DND-41 (cell line): ENCODE measurements around the gene PTOV1.

ENCODE experiments used
- ATAC-seq: fragments of 200-7000 bp; cut with Tn5 transposase; 3 replicates; pipeline ENCODE4 v1.9.1; 2021; ENCODE audit warnings: low read depth; ENCODE audit not compliant: insufficient read depth
- DNase-seq: peaks from one replicate; pipeline ENCODE4 v3.0.0-alpha.2; 2020
- H2AFZ ChIP-seq: 2 replicates; pipeline ENCODE4 v1.6.0; 2012; ENCODE audit warnings: low read depth, low read length
- H3K27ac ChIP-seq: 2 replicates; pipeline ENCODE4 v1.5.1; 2012; ENCODE audit warnings: low read length, inconsistent platforms
- H3K27me3 ChIP-seq: fragments of 200-600 bp; sonication (generic); 2 replicates; pipeline ENCODE4 v1.6.0; 2012; ENCODE audit warnings: low read length, mild to moderate bottlenecking, inconsistent platforms; ENCODE audit not compliant: insufficient read depth, poor library complexity
- H3K36me3 ChIP-seq: 2 replicates; pipeline ENCODE4 v1.5.1; 2012; ENCODE audit warnings: low read length, inconsistent platforms; ENCODE audit not compliant: insufficient read depth
- H3K4me1 ChIP-seq: 2 replicates; pipeline ENCODE4 v1.5.1; 2012; ENCODE audit warnings: mild to moderate bottlenecking, low read length; ENCODE audit not compliant: insufficient read depth
- H3K4me2 ChIP-seq: 2 replicates; pipeline ENCODE4 v1.6.0; 2012; ENCODE audit warnings: mild to moderate bottlenecking, moderate library complexity, low read length, inconsistent platforms; ENCODE audit not compliant: insufficient read depth
- H3K4me3 ChIP-seq, 2 experiments: fragments of 200-600 bp in 1 of 2; shearing (Covaris generic) in 1 of 2; 2 replicates each; pipeline ENCODE4 v1.5.1; 2012 to 2016; ENCODE audit warnings: inconsistent platforms in 2 of 2, low read length in 2 of 2, mild to moderate bottlenecking in 2 of 2, low read depth in 1 of 2, moderate library complexity in 1 of 2
- H3K79me2 ChIP-seq: 2 replicates; pipeline ENCODE4 v1.6.0; 2012; ENCODE audit warnings: low read length, inconsistent platforms; ENCODE audit not compliant: insufficient read depth
- H3K9ac ChIP-seq: 2 replicates; pipeline ENCODE4 v1.6.0; 2012; ENCODE audit warnings: low read depth, mild to moderate bottlenecking, inconsistent platforms, low read length, moderate library complexity
- H3K9me3 ChIP-seq: 2 replicates; pipeline ENCODE4 v1.5.1; 2012; ENCODE audit warnings: low read length, moderate library complexity, mild to moderate bottlenecking, inconsistent platforms; ENCODE audit not compliant: insufficient read depth, severe bottlenecking
- H4K20me1 ChIP-seq: 2 replicates; pipeline ENCODE4 v1.6.0; 2012; ENCODE audit warnings: low read length; ENCODE audit not compliant: insufficient read depth
- CTCF ChIP-seq: IDR thresholded peaks from 2 replicates; pipeline ENCODE4 v1.5.1; 2012; ENCODE audit warnings: borderline replicate concordance, low read length, moderate library complexity, mild to moderate bottlenecking; ENCODE audit not compliant: poor library complexity, severe bottlenecking; ENCODE audit errors: extremely low read depth
- EZH2 ChIP-seq: IDR thresholded peaks from 3 replicates; pipeline ENCODE4 v1.6.1; 2012; ENCODE audit warnings: borderline replicate concordance, low read depth, mild to moderate bottlenecking, moderate library complexity, low read length, inconsistent platforms; ENCODE audit not compliant: severe bottlenecking

Gene PTOV1

DNA sequence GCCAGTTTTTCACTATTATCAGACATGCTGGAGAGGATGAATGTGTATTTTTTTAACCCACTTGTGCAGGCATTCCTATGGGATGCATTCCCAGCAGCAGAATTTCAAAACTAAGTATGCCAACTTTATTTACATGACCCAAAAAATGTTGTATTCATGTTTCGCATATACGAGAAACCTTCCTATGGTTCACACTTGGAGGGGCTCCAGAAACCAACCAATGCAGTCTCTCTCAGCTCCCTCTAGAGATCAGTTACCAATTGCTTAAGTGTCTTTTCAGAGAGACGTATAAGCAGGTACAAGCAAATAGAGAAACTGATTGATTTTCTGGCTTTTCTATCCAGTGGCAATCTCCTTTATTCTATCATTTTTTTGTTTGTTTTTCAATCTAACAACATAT is 5.5 kb upstream of the PTOV1 start:
- Histone ChIP-seq H2AFZ (no peak overlapping the region), H4K20me1 (no peaks in the 10 kb centered on the region), H3K9ac (no peak overlapping the region), H3K4me3 (no peak overlapping the region), H3K27ac (no peak overlapping the region), H3K36me3 (peaks cover 7% of the 10 kb centered on the region), H3K27me3 (no peaks in the 10 kb centered on the region), H3K4me2 (no peak overlapping the region), H3K4me1 (peaks cover 25% of the 10 kb centered on the region), H3K9me3 (no peaks in the 10 kb centered on the region), H3K79me2 (peaks cover 11% of the 10 kb centered on the region; the same call in 1 of the 2 replicates)
- no peak for TF ChIP-seq CTCF
- no peak for TF ChIP-seq EZH2
- DNase-seq: no peak
- ATAC-seq: no peak

GRCh38 chr19:49846408-49846807 is 4.6 kb upstream of the PTOV1 start:
- ATAC-seq (no peak), DNase-seq (no peak)
- TF ChIP-seq EZH2 (no peak), CTCF (no peak)
- Histone ChIP-seq H3K4me1 (peaks cover 25% of the 10 kb centered on the region), H3K36me3 (0 out of 2 replicates have a peak, but pooled peaks cover 3% of the 10 kb centered on the region), H3K9me3 (no peaks in the 10 kb centered on the region), H3K4me2 (no peak overlapping the region), H3K79me2 (peaks cover 14% of the 10 kb centered on the region), H3K27ac (no peak overlapping the region), H4K20me1 (no peaks in the 10 kb centered on the region), H3K27me3 (no peaks in the 10 kb centered on the region), H3K4me3 (no peak overlapping the region), H2AFZ (no peak overlapping the region), H3K9ac (no peak overlapping the region)

- Histone ChIP-seq H3K9ac (no peak overlapping the region), H3K27ac (no peak overlapping the region), H3K36me3 (peaks cover 11% of the 10 kb centered on the region; the same call in 1 of the 2 replicates), H3K4me3 (no peak overlapping the region), H3K9me3 (no peaks in the 10 kb centered on the region), H3K27me3 (no peaks in the 10 kb centered on the region), H3K79me2 (peaks cover 30% of the 10 kb centered on the region), H4K20me1 (peaks cover 12% of the 10 kb centered on the region), H3K4me2 (no peak overlapping the region), H3K4me1 (peaks cover 38% of the 10 kb centered on the region), H2AFZ (no peak overlapping the region)
- no peak for DNase-seq
- ATAC-seq: no peak
- TF ChIP-seq EZH2: no peak
- TF ChIP-seq CTCF: no peak
Measured at GRCh38 chr19:49847731-49848696, 2.9 kb upstream of the PTOV1 start.
